Smooth muscle cell (in vitro differentiated cells): Measurements from ENCODE around the gene TRAIP. TPM values are rescaled to one million over a fixed set of nuclear protein-coding genes. Genes with fewer than 3 reads are reported as not detected.
A peak's percentile ranks its signal among the peaks of the same experiment; 100 is the strongest.

Source experiments
- DNase-seq: peaks from one replicate; lab custom pipeline; 2025; ENCODE audit not compliant: unreplicated experiment; lab: John Stamatoyannopoulos, UW
- H2AFZ ChIP-seq: fragments of 200-600 bp; sonication (generic); 2 replicates; pipeline ENCODE4 v1.6.0; 2016; ENCODE audit warnings: antibody characterized with exemption, low read depth, mild to moderate bottlenecking
- H3F3A ChIP-seq: fragments of 200-600 bp; sonication (generic); 2 replicates; pipeline ENCODE4 v1.6.0; 2017; ENCODE audit warnings: antibody characterized with exemption, low read depth
- H3K27ac ChIP-seq: fragments of 200-600 bp; sonication (generic); 2 replicates; pipeline ENCODE4 v1.5.1; 2016; ENCODE audit warnings: low read depth, mild to moderate bottlenecking
- H3K27me3 ChIP-seq: fragments of 200-600 bp; sonication (generic); 2 replicates; pipeline ENCODE4 v1.6.1; 2016; ENCODE audit warnings: low read depth, mild to moderate bottlenecking
- H3K36me3 ChIP-seq: fragments of 200-600 bp; sonication (generic); 2 replicates; pipeline ENCODE4 v1.5.1; 2016; ENCODE audit warnings: low read depth
- H3K4me1 ChIP-seq: fragments of 200-600 bp; sonication (generic); 2 replicates; pipeline ENCODE4 v1.5.1; 2016; ENCODE audit warnings: low read depth
- H3K4me2 ChIP-seq: fragments of 200-600 bp; sonication (generic); 2 replicates; pipeline ENCODE4 v1.6.0; 2016; ENCODE audit warnings: mild to moderate bottlenecking
- H3K4me3 ChIP-seq: fragments of 200-600 bp; sonication (generic); 2 replicates; pipeline ENCODE4 v1.5.1; 2016; ENCODE audit warnings: mild to moderate bottlenecking
- H3K79me2 ChIP-seq: fragments of 200-600 bp; sonication (generic); 2 replicates; pipeline ENCODE4 v1.6.0; 2016; ENCODE audit warnings: low read depth, mild to moderate bottlenecking
- H3K9ac ChIP-seq: fragments of 200-600 bp; sonication (generic); 2 replicates; pipeline ENCODE4 v1.6.0; 2016; ENCODE audit warnings: low read depth
- H3K9me3 ChIP-seq: fragments of 200-600 bp; sonication (generic); replicated peaks from 2 replicates; pipeline ENCODE4 v1.5.1; 2016; ENCODE audit warnings: low read depth
- H4K20me1 ChIP-seq: fragments of 200-600 bp; sonication (generic); 2 replicates; pipeline ENCODE4 v1.6.0; 2016; ENCODE audit warnings: low read depth
- WGBS: methylation state at CpG from one replicate; pipeline ENCODE4 v1.1.7; 2016; ENCODE audit warnings: low lambda C conversion rate; 5-methylcytosine and 5-hydroxymethylcytosine counted together
- polyA plus RNA-seq: library from polyadenylated mRNA; unstranded; fragments of >200 nt; fragmentation: Nextera tagmentation; extraction: Ambion mirVana; gene quantifications from 2 replicates; pipeline ENCODE4 v1.2.1, GENCODE V29; 2016
- total RNA-seq: library from RNA; depleted of rRNA; stranded (reverse); fragments of >200 nt; gene quantifications from 2 replicates; pipeline ENCODE4 v1.2.3, GENCODE V29; 2014
- TF ChIP-seq, protein P1 (sequence below): fragments of 200-600 bp; sonication (generic); IDR thresholded peaks from 2 replicates; pipeline ENCODE4 v1.5.1; 2017; ENCODE audit warnings: borderline replicate concordance, mild to moderate bottlenecking, antibody characterized with exemption; ENCODE audit not compliant: insufficient read depth, poor library complexity, severe bottlenecking

TRAIP gene
- total and polyA plus RNA-seq, 2 experiments from 2014 or later, result 1.1 to 3.3 TPM

DNA sequence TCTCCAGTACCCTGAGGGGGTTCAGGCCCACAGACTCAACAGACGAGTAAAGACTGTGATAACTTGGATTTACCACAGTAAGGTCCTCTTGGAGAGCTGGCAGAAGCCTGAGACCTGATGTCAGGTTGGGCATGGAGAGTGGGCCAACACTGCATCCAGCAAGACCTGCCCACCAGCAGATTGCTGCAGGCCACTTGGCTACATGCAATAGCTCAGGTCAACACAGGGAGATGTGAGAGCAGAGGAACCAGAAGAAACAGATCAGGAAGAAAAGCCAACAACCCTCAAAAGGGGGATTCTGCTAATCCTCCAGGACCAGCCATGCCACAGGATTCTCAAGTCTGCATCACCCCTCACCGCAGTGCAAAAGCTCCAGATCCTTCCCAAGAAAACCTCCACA is 68.3 kb downstream of the TRAIP start:
- Histone ChIP-seq H2AFZ (no peak overlapping the region), H3K9me3 (no peaks in the 10 kb centered on the region), H3K4me3 (no peak overlapping the region), H3K27ac (no peak overlapping the region), H4K20me1 (peaks cover 4% of the 10 kb centered on the region), H3K4me2 (no peak overlapping the region), H3K27me3 (no peaks in the 10 kb centered on the region), H3F3A (peaks cover 3% of the 10 kb centered on the region), H3K4me1 (peaks cover 14% of the 10 kb centered on the region), H3K79me2 (peaks cover 32% of the 10 kb centered on the region), H3K36me3 (no peaks in the 10 kb centered on the region), H3K9ac (no peak overlapping the region)
- TF ChIP-seq, protein P1, sequence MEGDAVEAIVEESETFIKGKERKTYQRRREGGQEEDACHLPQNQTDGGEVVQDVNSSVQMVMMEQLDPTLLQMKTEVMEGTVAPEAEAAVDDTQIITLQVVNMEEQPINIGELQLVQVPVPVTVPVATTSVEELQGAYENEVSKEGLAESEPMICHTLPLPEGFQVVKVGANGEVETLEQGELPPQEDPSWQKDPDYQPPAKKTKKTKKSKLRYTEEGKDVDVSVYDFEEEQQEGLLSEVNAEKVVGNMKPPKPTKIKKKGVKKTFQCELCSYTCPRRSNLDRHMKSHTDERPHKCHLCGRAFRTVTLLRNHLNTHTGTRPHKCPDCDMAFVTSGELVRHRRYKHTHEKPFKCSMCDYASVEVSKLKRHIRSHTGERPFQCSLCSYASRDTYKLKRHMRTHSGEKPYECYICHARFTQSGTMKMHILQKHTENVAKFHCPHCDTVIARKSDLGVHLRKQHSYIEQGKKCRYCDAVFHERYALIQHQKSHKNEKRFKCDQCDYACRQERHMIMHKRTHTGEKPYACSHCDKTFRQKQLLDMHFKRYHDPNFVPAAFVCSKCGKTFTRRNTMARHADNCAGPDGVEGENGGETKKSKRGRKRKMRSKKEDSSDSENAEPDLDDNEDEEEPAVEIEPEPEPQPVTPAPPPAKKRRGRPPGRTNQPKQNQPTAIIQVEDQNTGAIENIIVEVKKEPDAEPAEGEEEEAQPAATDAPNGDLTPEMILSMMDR, result no peak
- no peak for DNase-seq
- 96% methylated on average over 2 of the region's 2 CpGs for WGBS

DNA sequence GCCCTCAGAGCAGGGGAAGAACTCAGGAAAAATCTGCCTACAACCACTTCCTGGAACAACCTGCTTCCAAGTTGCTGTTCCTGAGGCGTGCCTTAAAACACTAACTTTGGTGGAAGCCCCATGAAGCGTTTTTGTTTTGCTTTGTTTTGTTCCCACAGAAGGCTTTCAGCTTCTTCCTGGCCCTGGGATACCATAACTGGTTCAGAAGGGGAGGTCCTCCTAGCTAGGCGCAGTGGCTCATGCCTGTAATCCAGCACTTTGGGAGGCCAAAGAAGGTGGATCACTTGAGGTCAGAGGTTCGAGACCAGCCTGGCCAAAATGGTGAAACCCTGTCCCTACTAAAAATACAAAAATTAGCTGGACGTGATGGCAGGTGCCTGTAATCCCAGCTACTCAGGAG is 68.8 kb downstream of the TRAIP start:
- Histone ChIP-seq H3K4me2 (no peak overlapping the region), H3F3A (peaks cover 3% of the 10 kb centered on the region), H3K9ac (no peak overlapping the region), H3K36me3 (no peaks in the 10 kb centered on the region), H3K9me3 (no peaks in the 10 kb centered on the region), H3K4me1 (peaks cover 14% of the 10 kb centered on the region), H4K20me1 (peaks cover 8% of the 10 kb centered on the region), H3K27me3 (no peaks in the 10 kb centered on the region), H3K27ac (no peak overlapping the region), H2AFZ (no peak overlapping the region), H3K4me3 (no peak overlapping the region), H3K79me2 (peaks cover 37% of the 10 kb centered on the region)
- 97% methylated on average over 5 of the region's 5 CpGs for WGBS
- no peak for DNase-seq
- TF ChIP-seq, protein P1, result no peak

DNA sequence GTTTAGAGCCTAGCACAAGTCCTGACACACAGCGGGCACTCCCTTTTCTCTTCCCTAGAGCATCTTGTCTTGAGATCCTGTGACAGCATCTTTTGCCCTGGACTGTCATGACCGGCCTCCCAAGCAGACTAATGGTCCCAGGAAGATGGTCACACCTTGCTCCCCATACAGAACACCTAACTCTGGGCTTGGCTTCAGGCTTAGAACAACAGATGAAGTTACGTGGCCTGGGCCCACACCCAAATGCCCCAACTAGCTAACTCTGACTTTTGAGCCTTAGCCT is 69.2 kb downstream of the TRAIP start:
- H3K27me3 ChIP-seq, result no peaks in the 10 kb centered on the region
- DNase-seq, result no peak
- peaks cover 3% of the 10 kb centered on the region for H3F3A ChIP-seq
- H2AFZ ChIP-seq, result no peak overlapping the region
- peaks cover 14% of the 10 kb centered on the region for H3K4me1 ChIP-seq
- peaks cover 42% of the 10 kb centered on the region for H3K79me2 ChIP-seq
- TF ChIP-seq, protein P1, result no peak
- peak overlapping the region; percentile 85 for H3K27ac ChIP-seq
- peak overlapping the region; percentile 86 for H3K9ac ChIP-seq
- H4K20me1 ChIP-seq, result peaks cover 12% of the 10 kb centered on the region
- peak overlapping the region; percentile 83 for H3K4me2 ChIP-seq
- H3K36me3 ChIP-seq, result no peaks in the 10 kb centered on the region
- 91% methylated on average over 3 of the region's 3 CpGs for WGBS
- no peaks in the 10 kb centered on the region for H3K9me3 ChIP-seq
- H3K4me3 ChIP-seq, result no peak overlapping the region

DNA sequence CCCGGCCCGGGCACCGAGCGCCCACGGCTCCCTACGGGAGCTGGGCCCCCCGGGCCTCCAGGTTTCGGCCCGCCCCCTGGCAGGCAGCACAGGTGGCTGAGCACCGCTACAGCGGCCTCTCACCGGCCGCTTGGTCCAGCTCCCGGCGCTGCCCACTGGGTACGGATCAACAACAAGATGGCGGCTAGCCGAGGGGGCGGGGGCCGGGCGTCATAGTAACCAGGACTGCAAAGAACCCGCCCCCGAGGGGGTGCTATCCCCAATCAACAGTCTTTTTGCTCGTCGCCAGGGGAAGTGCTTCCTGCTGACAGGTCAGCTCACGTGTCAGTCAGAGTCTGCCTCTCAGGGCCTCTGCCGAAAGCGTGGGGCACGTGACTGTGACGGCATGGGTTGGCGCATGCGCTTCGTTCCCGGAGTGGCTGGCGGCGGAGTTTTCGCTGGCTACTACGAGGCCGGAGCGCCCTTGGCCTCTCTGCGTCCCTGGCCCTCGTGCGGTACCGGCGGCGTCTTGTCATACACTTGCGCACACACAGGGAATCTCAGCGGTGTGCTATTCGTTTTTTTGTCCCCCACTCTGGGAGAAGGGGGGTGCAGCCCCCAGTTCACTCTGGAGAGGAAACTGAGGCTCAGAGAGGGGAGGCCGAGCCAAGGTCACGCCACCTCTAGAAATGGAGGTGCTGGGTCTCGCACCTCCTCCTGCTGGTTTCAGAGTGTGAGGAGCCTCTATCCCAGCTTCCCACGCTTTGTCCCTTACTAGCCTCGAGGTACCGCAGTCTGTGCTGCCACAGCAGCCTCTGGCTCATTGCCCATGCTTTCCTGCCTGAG is 69.8 kb downstream of the TRAIP start, which contains the start of gene IP6K1:
Gene IP6K1 (minus strand): TSS at position 186 of the 825 bp plus-strand sequence. CDS start 38,502 bp downstream, outside the sequence.
- peak within 1 kb of the TSS; percentile 85 for H3K27ac ChIP-seq
- TF ChIP-seq, protein P1, result no peak
- H3K9me3 ChIP-seq, result no peaks in the 10 kb centered on the region
- DNase-seq, result peak; percentile 94
- H3K4me1 ChIP-seq, result peaks cover 18% of the 10 kb centered on the region
- H3K36me3 ChIP-seq, result no peaks in the 10 kb centered on the region
- peak within 1 kb of the TSS; percentile 95 for H3K4me3 ChIP-seq
- peak within 1 kb of the TSS; percentile 90 for H2AFZ ChIP-seq
- no peaks in the 10 kb centered on the region for H3K27me3 ChIP-seq
- H3K9ac ChIP-seq, result peak within 1 kb of the TSS; percentile 94
- peak within 1 kb of the TSS; percentile 92 for H3K4me2 ChIP-seq
- H4K20me1 ChIP-seq, result peaks cover 18% of the 10 kb centered on the region
- peaks cover 47% of the 10 kb centered on the region for H3K79me2 ChIP-seq
- 15% methylated on average over 39 of the region's 55 CpGs for whole genome bisulfite sequencing
- H3F3A ChIP-seq, result peaks cover 3% of the 10 kb centered on the region
